HUDEP-2 (cell line): Measurements from ENCODE around the gene SAE1.
"Not testable (repeated sequence)": the region's sequence is repeated elsewhere in the genome, so short reads cannot be mapped to it uniquely, and the experiment has no call there.

ENCODE experiments used
- DNase-seq, 76 experiments: peaks; one replicate each; lab custom pipeline; 2025; ENCODE audit not compliant: unreplicated experiment in 76 of 76; lab: John Stamatoyannopoulos, UW

Gene SAE1

GRCh38 chr19:47130589-47131227 is at the start of gene SAE1:
Gene SAE1, plus strand, starts transcription at chr19:47130835. Its CDS starts 96 bp downstream, at chr19:47130931.
- peak; percentile 79 to 100 (median 98) for DNase-seq

- no peak for DNase-seq
Measured at GRCh38 chr19:47081095-47081494, 49.5 kb upstream of the SAE1 start.

GRCh38 chr19:47082493-47082892 is 48.1 kb upstream of the SAE1 start:
- no peak for DNase-seq

- DNase-seq: no peak
Measured at GRCh38 chr19:47084879-47085439, 45.7 kb upstream of the SAE1 start.

- DNase-seq: no peak
Measured at GRCh38 chr19:47086280-47086679, 44.4 kb upstream of the SAE1 start.

GRCh38 chr19:47089767-47090350 is 40.8 kb upstream of the SAE1 start:
- no peak for DNase-seq

- no peak for DNase-seq
Measured at GRCh38 chr19:47093254-47093653, 37.4 kb upstream of the SAE1 start.

- DNase-seq: no peak
Measured at GRCh38 chr19:47093841-47094240, 36.8 kb upstream of the SAE1 start.

GRCh38 chr19:47094557-47095475 is 35.8 kb upstream of the SAE1 start:
- DNase-seq: no peak

GRCh38 chr19:47095476-47096099 is 35.0 kb upstream of the SAE1 start:
- DNase-seq: no peak

GRCh38 chr19:47096100-47096704 is 34.4 kb upstream of the SAE1 start:
- no peak for DNase-seq

- DNase-seq: no peak
Measured at GRCh38 chr19:47096721-47097120, 33.9 kb upstream of the SAE1 start.

- DNase-seq: no peak
Measured at GRCh38 chr19:47097396-47098201, 33.0 kb upstream of the SAE1 start.

- DNase-seq: no peak
Measured at GRCh38 chr19:47098608-47099007, 32.0 kb upstream of the SAE1 start.

GRCh38 chr19:47099576-47100050 is 31.0 kb upstream of the SAE1 start:
- no peak for DNase-seq

GRCh38 chr19:47100290-47100689 is 30.3 kb upstream of the SAE1 start:
- DNase-seq: peak in 3 of 76 experiments; percentile 10 to 23 (median 17)

GRCh38 chr19:47101116-47101515 is 29.5 kb upstream of the SAE1 start:
- DNase-seq: not testable (repeated sequence)

- DNase-seq: no peak
Measured at GRCh38 chr19:47102346-47103060, 28.1 kb upstream of the SAE1 start.

- no peak for DNase-seq
Measured at GRCh38 chr19:47104680-47105079, 26.0 kb upstream of the SAE1 start.
